ENCODE measurements around the gene ACTL6B. TPM values are rescaled to one million over a fixed set of nuclear protein-coding genes. Genes with fewer than 3 reads are reported as not detected.

Gene ACTL6B
- total and polyA plus RNA-seq, 2 experiments from 2014 or later: not detected

DNA sequence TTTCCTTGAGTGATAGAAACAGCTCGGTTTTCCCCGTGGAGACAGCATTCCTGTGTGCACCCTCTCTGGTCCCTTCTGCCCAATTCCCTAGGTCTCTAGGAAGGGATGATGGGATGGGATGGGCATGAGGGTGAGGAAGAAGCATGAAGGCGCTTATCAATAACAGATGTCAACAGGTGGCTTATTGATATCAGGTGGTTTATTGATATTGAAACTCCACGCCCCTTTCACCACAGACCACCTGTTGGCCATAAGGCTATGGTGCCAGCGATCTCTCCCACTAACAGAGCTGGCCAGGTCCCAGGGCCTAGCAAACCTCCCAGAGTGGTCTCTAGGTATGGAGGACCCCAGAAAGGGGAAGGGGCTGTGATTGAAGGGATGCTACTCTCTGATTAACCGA lies 36.0 kb downstream of the ACTL6B start:
- Histone ChIP-seq H3K79me2 (no peaks in the 10 kb centered on the region), H3K27me3 (no peaks in the 10 kb centered on the region), H3K4me1 (ENCODE audit: insufficient read depth) (no peaks in the 10 kb centered on the region), H3K9me2 (replicated peaks; ENCODE audit: insufficient read depth) (no peaks in the 10 kb centered on the region), H3K36me3 (replicated peaks; ENCODE audit: insufficient read depth, low read depth) (no peaks in the 10 kb centered on the region), H3K4me2 (no peak overlapping the region), H4K20me1 (ENCODE audit: insufficient read depth, poor library complexity, severe bottlenecking) (no peaks in the 10 kb centered on the region), H3K4me3 (no peak overlapping the region), H2AFZ (no peak overlapping the region), H3K9me3 (ENCODE audit: low read depth) (no peaks in the 10 kb centered on the region), H3K27ac (no peak overlapping the region)
- DNase-seq (ENCODE audit: low spot score): no peak
- 98% methylated on average over 6 of the region's 6 CpGs for WGBS (ENCODE audit: low lambda C conversion rate, missing lambda C conversion rate)
- TF ChIP-seq CTCF (IDR thresholded peaks at IDR 0.05; ENCODE audit: poor library complexity) (no peak), EZH2 (IDR thresholded peaks at IDR 0.05; ENCODE audit: borderline replicate concordance) (no peak), EZH2phosphoT487 (IDR thresholded peaks at IDR 0.05; ENCODE audit: low read depth, severe bottlenecking, unreplicated experiment) (no peak)

DNA sequence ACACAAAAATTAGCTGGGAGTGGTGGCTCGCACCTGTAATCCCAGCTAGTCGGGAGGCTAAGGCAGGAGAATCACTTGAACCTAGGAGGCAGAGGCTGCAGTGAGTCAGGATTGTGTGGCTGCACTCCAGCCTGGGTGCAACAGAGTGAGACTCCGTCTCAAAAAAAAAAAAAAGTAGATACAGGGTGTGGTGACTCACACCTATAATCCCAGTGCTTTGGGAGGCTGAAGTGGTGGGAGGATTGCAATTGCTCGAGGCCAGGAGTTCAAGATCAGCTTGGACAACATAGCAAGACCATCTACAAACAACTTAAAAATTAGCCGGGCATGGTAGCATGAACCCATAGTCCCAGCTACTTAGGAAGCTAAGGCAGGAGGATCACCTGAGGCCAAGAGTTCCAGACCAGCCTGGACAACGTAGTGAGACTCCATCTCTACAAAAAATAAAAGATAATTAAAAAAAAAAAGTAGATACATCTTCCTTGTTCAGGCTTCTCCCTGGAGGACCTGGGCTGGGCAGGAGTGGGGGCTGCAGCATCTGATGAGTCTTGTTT lies 41.9 kb downstream of the ACTL6B start:
- no peak overlapping the region for H3K4me3 ChIP-seq
- no peak overlapping the region for H2AFZ ChIP-seq
- no peaks in the 10 kb centered on the region for H3K36me3 ChIP-seq (replicated peaks; ENCODE audit: insufficient read depth, low read depth)
- WGBS (ENCODE audit: low lambda C conversion rate, missing lambda C conversion rate): 91% methylated on average over 6 of the region's 6 CpGs
- H3K79me2 ChIP-seq: peaks cover 14% of the 10 kb centered on the region
- no peaks in the 10 kb centered on the region for H3K9me3 ChIP-seq (ENCODE audit: low read depth)
- peaks cover 3% of the 10 kb centered on the region for H3K4me1 ChIP-seq (ENCODE audit: insufficient read depth)
- H4K20me1 ChIP-seq (ENCODE audit: insufficient read depth, poor library complexity, severe bottlenecking): no peaks in the 10 kb centered on the region
- H3K4me2 ChIP-seq: no peak overlapping the region
- H3K27me3 ChIP-seq: no peaks in the 10 kb centered on the region
- H3K27ac ChIP-seq: no peak overlapping the region
- no peak for DNase-seq (ENCODE audit: low spot score)
- TF ChIP-seq EZH2 (IDR thresholded peaks at IDR 0.05; ENCODE audit: borderline replicate concordance) (no peak), EZH2phosphoT487 (IDR thresholded peaks at IDR 0.05; ENCODE audit: low read depth, severe bottlenecking, unreplicated experiment) (no peak), CTCF (IDR thresholded peaks at IDR 0.05; ENCODE audit: poor library complexity) (no peak)
- H3K9me2 ChIP-seq (replicated peaks; ENCODE audit: insufficient read depth): no peaks in the 10 kb centered on the region

DNA sequence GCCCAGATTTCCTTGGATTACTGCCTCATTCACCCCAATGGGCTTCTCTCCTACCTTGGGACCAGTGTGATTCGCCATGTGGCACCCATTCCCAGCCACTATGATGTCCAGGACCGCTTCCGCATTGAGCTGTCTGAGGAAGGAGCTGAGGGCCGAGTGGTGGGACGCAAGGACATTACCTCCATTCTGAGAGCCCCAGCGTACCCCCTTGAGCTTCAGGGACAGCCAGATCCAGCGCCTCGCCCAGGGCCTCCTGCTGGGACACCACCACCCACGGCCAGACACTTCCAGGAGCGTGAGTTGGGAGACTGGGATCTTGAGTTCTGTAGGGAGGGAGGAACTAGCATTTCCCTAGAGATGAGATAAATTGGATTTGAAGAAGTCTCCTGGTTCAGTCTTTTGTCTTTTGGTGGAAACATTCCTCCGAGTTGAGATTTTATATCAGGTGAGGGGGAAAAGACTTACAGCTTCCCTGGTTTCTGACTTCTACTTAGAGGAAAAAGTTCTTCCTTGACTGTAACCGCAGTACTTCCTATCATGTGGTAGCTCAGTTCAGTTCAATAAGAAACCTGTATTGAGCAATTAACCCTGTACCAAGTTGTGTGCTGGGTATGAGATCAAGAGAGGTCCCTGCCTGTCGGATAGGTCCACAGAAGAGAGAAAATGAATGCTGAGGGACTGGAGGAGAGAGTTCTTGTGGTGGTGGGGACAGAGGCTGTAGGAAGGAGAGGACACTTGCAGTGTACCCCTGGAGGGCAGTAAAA lies 42.7 kb downstream of the ACTL6B start:
- Histone ChIP-seq H3K9me2 (replicated peaks; ENCODE audit: insufficient read depth) (no peaks in the 10 kb centered on the region), H3K9me3 (ENCODE audit: low read depth) (no peaks in the 10 kb centered on the region), H3K36me3 (replicated peaks; ENCODE audit: insufficient read depth, low read depth) (no peaks in the 10 kb centered on the region), H3K4me2 (peak overlapping the region; percentile 95), H3K4me1 (ENCODE audit: insufficient read depth) (peaks cover 3% of the 10 kb centered on the region), H4K20me1 (ENCODE audit: insufficient read depth, poor library complexity, severe bottlenecking) (no peaks in the 10 kb centered on the region), H3K27me3 (no peaks in the 10 kb centered on the region), H3K4me3 (no peak overlapping the region), H3K27ac (no peak overlapping the region), H2AFZ (no peak overlapping the region), H3K79me2 (peaks cover 14% of the 10 kb centered on the region)
- DNase-seq (ENCODE audit: low spot score): no peak
- TF ChIP-seq EZH2 (IDR thresholded peaks at IDR 0.05; ENCODE audit: borderline replicate concordance) (no peak), CTCF (IDR thresholded peaks at IDR 0.05; ENCODE audit: poor library complexity) (no peak), EZH2phosphoT487 (IDR thresholded peaks at IDR 0.05; ENCODE audit: low read depth, severe bottlenecking, unreplicated experiment) (no peak)
- 93% methylated on average over 13 of the region's 13 CpGs for WGBS (ENCODE audit: low lambda C conversion rate, missing lambda C conversion rate)

Measured in hepatocyte (in vitro differentiated cells).